A549 (cell line): ENCODE data around the gene GRM4. TPM values are rescaled to one million over a fixed set of nuclear protein-coding genes. Genes with fewer than 3 reads are reported as not detected.

ENCODE experiments used
- ATAC-seq, 2 experiments: fragments of 200-7000 bp in 1 of 2; fragments of >200 bp in 1 of 2; cut with Nextera tagmentation in 1 of 2; cut with Tn5 transposase in 1 of 2; 3 replicates each; pipeline versions ENCODE4 v1.8.0 to v1.9.1; 2018 to 2020; ENCODE audit warnings: mild to moderate bottlenecking in 1 of 2, moderate library complexity in 1 of 2
- CTCF ChIA-PET: fragments of 300-600 bp; sonication (Branson Sonifier 250); formaldehyde crosslinking; extraction: SDS; loops from one replicate; lab custom pipeline; 2021; ENCODE audit warnings: antibody characterized with exemption, inconsistent platforms; lab: Yijun Ruan, JAX
- POLR2A ChIA-PET: fragments of 350-600 bp; formaldehyde crosslinking; extraction: SDS; loops from one replicate; lab custom pipeline; 2021; ENCODE audit warnings: antibody characterized with exemption, inconsistent platforms; lab: Yijun Ruan, JAX
- DNase-seq, 2 experiments: peaks; one replicate each; pipeline versions ENCODE4 v3.0.0 to v3.0.0-alpha.2; 2011 to 2016; ENCODE audit warnings: low read depth in 1 of 2, low spot score in 1 of 2
- FAIRE-seq: peaks from 2 replicates; lab custom pipeline; 2011; peaks lifted over from hg19 to GRCh38; lab: Jason Lieb, UNC
- H3K27ac ChIP-seq, 2 experiments: fragments of >200 bp; sonication (Bioruptor Twin); formaldehyde crosslinking; 3 replicates each; pipeline ENCODE4 v1.5.1; 2016 to 2017
- H3K4me1 ChIP-seq: fragments of >200 bp; sonication (Bioruptor Twin); formaldehyde crosslinking; 3 replicates; pipeline ENCODE4 v1.6.1; 2016
- H3K4me2 ChIP-seq: fragments of >200 bp; sonication (Bioruptor Twin); formaldehyde crosslinking; 3 replicates; pipeline ENCODE4 v1.6.1; 2016
- H3K4me3 ChIP-seq: fragments of >200 bp; sonication (Bioruptor Twin); formaldehyde crosslinking; 3 replicates; pipeline ENCODE4 v1.5.1; 2016
- H3K9me3 ChIP-seq: fragments of >200 bp; sonication (Bioruptor Twin); formaldehyde crosslinking; 3 replicates; pipeline ENCODE4 v1.6.1; 2016
- ESRRA ChIP-seq: fragments of 150-350 bp; IDR thresholded peaks from 2 replicates; pipeline ENCODE4 v1.6.1; 2014; ENCODE audit warnings: mild to moderate bottlenecking, low read length, borderline replicate concordance
- FOXS1 ChIP-seq: fragments of 250-450 bp; sonication (Bioruptor Pico); IDR thresholded peaks from 2 replicates; pipeline ENCODE4 v1.5.0; 2020; ENCODE audit warnings: mild to moderate bottlenecking, moderate library complexity
- GATA3 ChIP-seq: IDR thresholded peaks from 2 replicates; pipeline ENCODE4 v1.6.1; 2012; ENCODE audit warnings: borderline replicate concordance
- HDAC2 ChIP-seq: fragments of 200-600 bp; sonication (generic); IDR thresholded peaks from 2 replicates; pipeline ENCODE4 v1.6.1; 2016
- HEYL ChIP-seq: fragments of 250-450 bp; sonication (Bioruptor Pico); IDR thresholded peaks from 2 replicates; pipeline ENCODE4 v1.8.0; 2021; ENCODE audit warnings: mild to moderate bottlenecking, moderate library complexity
- HOXA7 ChIP-seq: fragments of 250-450 bp; sonication (Bioruptor Pico); IDR thresholded peaks from 2 replicates; pipeline ENCODE4 v1.5.0; 2020; ENCODE audit warnings: mild to moderate bottlenecking, moderate library complexity
- HOXB5 ChIP-seq: fragments of 250-450 bp; sonication (Bioruptor Pico); IDR thresholded peaks from 2 replicates; pipeline ENCODE4 v1.5.0; 2020; ENCODE audit warnings: mild to moderate bottlenecking, moderate library complexity
- KDM1A ChIP-seq: fragments of 200-600 bp; sonication (generic); IDR thresholded peaks from 2 replicates; pipeline ENCODE4 v1.6.1; 2016; ENCODE audit warnings: low read depth, mild to moderate bottlenecking
- MYC ChIP-seq: IDR thresholded peaks from 2 replicates; pipeline ENCODE4 v1.6.1; 2012; ENCODE audit warnings: mild to moderate bottlenecking, inconsistent platforms, low read length, improper control_type of control experiment, borderline replicate concordance
- NFE2L2 ChIP-seq: fragments of 150-350 bp; conservative IDR thresholded peaks from 2 replicates; pipeline ENCODE4 v1.6.1; 2014; ENCODE audit warnings: low read length
- RARB ChIP-seq: fragments of 250-450 bp; sonication (Bioruptor Pico); IDR thresholded peaks from 2 replicates; pipeline ENCODE4 v1.8.0; 2021; ENCODE audit warnings: mild to moderate bottlenecking, moderate library complexity
- SMC3 ChIP-seq: fragments of >200 bp; sonication (Bioruptor Twin); formaldehyde crosslinking; IDR thresholded peaks from 3 replicates; pipeline ENCODE4 v1.6.1; 2018; ENCODE audit warnings: inconsistent platforms
- SREBF2 ChIP-seq: fragments of 450-650 bp; IDR thresholded peaks from 2 replicates; pipeline ENCODE4 v1.6.1; 2014; ENCODE audit warnings: mild to moderate bottlenecking, moderate library complexity
- TP53 ChIP-seq: fragments of 250-450 bp; sonication (Bioruptor Pico); IDR thresholded peaks from 2 replicates; pipeline ENCODE4 v1.5.0; 2021; ENCODE audit warnings: mild to moderate bottlenecking, moderate library complexity
- ZFP36 ChIP-seq: fragments of 450-650 bp; IDR thresholded peaks from 2 replicates; pipeline ENCODE4 v1.6.1; 2014; ENCODE audit warnings: borderline replicate concordance; ENCODE audit not compliant: partially characterized antibody
- WGBS: methylation state at CpG from one replicate; pipeline ENCODE4 v1.1.6; 2017; ENCODE audit errors: missing lambda C conversion rate; 5-methylcytosine and 5-hydroxymethylcytosine counted together
- polyA plus RNA-seq, 4 experiments: library from polyadenylated mRNA; depleted of rRNA in 3 of 4; stranded (reverse); fragments of >200 nt; fragmentation: RNase III in 1 of 4; extraction: RNeasy Plus Mini Kit Qiagen cat#74134 plus additional on column Dnase treatment in 1 of 4; gene quantifications; 2 replicates in 3 of 4; 3 replicates in 1 of 4; pipeline ENCODE4 v1.2.3, GENCODE V29; 2011 to 2017
- TF ChIP-seq, protein P1 (sequence below): fragments of >200 bp; sonication (Bioruptor Twin); formaldehyde crosslinking; IDR thresholded peaks from 3 replicates; pipeline ENCODE4 v1.6.1; 2016
- TF ChIP-seq, protein P2 (sequence below): fragments of 250-450 bp; sonication (Bioruptor Pico); IDR thresholded peaks from 2 replicates; pipeline ENCODE4 v1.5.0; 2020; ENCODE audit warnings: low read depth, mild to moderate bottlenecking, moderate library complexity
- TF ChIP-seq, protein P3 (sequence below): fragments of 250-450 bp; sonication (Bioruptor Pico); IDR thresholded peaks from 2 replicates; pipeline ENCODE4 v1.5.0; 2021; ENCODE audit warnings: mild to moderate bottlenecking, moderate library complexity, borderline replicate concordance
- TF ChIP-seq, protein P4 (sequence below): IDR thresholded peaks from 2 replicates; pipeline ENCODE4 v1.6.1; 2012
- TF ChIP-seq, protein P5 (sequence below): fragments of 150-350 bp; IDR thresholded peaks from 2 replicates; pipeline ENCODE4 v1.6.1; 2014; ENCODE audit warnings: low read depth, mild to moderate bottlenecking, low read length
- TF ChIP-seq, protein P6 (sequence below): fragments of 200-600 bp; sonication (generic); IDR thresholded peaks from 2 replicates; pipeline ENCODE4 v1.6.1; 2016; ENCODE audit warnings: antibody characterized with exemption, mild to moderate bottlenecking, moderate library complexity

The GRM4 gene
- polyA plus RNA-seq, 2 of the 4 experiments (the other 2 are of a cell fraction) = 0.05 TPM

DNA sequence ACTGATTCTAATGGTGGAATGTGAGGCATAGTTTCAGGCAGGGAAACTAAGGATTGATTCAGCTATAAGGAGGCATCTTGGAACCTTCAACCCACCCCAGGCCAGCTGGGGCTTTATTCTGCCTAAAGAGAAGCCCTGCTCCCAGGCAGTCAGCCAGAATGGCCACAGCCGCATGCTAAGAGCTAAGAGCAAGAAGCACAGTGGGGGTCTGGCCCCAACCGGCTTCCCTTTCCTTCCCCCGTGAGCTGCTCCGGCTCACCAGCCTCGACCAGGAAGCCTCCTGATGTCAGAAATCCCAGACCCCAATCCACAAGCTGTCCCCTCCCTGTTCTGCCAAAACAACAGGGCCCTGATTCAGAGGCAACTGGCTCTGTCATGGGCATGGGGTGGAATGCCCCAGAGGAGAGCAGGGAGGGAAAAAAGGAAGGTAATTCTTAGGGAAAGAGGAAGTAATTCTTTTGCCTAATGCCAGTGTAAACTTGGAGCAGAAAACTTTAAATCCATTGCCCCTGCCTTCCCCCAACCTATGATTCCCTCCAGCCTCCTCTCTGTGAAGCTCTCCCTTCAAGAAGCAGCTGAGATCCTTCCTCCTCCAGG is 6.9 kb downstream of the GRM4 start:
- WGBS = 44% methylated on average over 2 of the region's 5 CpGs
- no peak for FAIRE-seq
- no peak for ATAC-seq
- no peak overlapping the region for H3K4me3 ChIP-seq
- H3K9me3 ChIP-seq = no peaks in the 10 kb centered on the region
- CTCF ChIA-PET = interaction anchor here (0.9 kb wide), 1 partner anchor 368 kb away, joined by 3 read pairs; no protein-coding TSS in a partner anchor
- no peak for DNase-seq
- POLR2A ChIA-PET = no interaction called here
- H3K4me1 ChIP-seq = peaks cover 5% of the 10 kb centered on the region; the same call in 1 of the 3 replicates
- TF ChIP-seq HEYL (CRISPR knock-in tag) = no peak
- no peak for TF ChIP-seq GATA3
- no peak for TF ChIP-seq FOXS1
- TF ChIP-seq, protein P1, sequence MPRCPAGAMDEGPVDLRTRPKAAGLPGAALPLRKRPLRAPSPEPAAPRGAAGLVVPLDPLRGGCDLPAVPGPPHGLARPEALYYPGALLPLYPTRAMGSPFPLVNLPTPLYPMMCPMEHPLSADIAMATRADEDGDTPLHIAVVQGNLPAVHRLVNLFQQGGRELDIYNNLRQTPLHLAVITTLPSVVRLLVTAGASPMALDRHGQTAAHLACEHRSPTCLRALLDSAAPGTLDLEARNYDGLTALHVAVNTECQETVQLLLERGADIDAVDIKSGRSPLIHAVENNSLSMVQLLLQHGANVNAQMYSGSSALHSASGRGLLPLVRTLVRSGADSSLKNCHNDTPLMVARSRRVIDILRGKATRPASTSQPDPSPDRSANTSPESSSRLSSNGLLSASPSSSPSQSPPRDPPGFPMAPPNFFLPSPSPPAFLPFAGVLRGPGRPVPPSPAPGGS = no peak
- no peak for TF ChIP-seq HDAC2
- TF ChIP-seq, protein P2, sequence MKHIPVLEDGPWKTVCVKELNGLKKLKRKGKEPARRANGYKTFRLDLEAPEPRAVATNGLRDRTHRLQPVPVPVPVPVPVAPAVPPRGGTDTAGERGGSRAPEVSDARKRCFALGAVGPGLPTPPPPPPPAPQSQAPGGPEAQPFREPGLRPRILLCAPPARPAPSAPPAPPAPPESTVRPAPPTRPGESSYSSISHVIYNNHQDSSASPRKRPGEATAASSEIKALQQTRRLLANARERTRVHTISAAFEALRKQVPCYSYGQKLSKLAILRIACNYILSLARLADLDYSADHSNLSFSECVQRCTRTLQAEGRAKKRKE (CRISPR knock-in tag) = no peak
- TF ChIP-seq, protein P3, sequence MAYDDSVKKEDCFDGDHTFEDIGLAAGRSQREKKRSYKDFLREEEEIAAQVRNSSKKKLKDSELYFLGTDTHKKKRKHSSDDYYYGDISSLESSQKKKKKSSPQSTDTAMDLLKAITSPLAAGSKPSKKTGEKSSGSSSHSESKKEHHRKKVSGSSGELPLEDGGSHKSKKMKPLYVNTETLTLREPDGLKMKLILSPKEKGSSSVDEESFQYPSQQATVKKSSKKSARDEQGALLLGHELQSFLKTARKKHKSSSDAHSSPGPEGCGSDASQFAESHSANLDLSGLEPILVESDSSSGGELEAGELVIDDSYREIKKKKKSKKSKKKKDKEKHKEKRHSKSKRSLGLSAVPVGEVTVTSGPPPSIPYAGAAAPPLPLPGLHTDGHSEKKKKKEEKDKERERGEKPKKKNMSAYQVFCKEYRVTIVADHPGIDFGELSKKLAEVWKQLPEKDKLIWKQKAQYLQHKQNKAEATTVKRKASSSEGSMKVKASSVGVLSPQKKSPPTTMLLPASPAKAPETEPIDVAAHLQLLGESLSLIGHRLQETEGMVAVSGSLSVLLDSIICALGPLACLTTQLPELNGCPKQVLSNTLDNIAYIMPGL (CRISPR knock-in tag) = no peak
- TF ChIP-seq TP53 = no peak
- TF ChIP-seq HOXA7 (CRISPR knock-in tag) = no peak
- no peak for TF ChIP-seq RARB (CRISPR knock-in tag)
- no peak for TF ChIP-seq SMC3
- TF ChIP-seq, protein P4, sequence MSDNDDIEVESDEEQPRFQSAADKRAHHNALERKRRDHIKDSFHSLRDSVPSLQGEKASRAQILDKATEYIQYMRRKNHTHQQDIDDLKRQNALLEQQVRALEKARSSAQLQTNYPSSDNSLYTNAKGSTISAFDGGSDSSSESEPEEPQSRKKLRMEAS = no peak
- TF ChIP-seq, protein P5, sequence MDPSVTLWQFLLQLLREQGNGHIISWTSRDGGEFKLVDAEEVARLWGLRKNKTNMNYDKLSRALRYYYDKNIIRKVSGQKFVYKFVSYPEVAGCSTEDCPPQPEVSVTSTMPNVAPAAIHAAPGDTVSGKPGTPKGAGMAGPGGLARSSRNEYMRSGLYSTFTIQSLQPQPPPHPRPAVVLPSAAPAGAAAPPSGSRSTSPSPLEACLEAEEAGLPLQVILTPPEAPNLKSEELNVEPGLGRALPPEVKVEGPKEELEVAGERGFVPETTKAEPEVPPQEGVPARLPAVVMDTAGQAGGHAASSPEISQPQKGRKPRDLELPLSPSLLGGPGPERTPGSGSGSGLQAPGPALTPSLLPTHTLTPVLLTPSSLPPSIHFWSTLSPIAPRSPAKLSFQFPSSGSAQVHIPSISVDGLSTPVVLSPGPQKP = no peak
- no peak overlapping the region for H3K4me2 ChIP-seq
- H3K27ac ChIP-seq = no peak overlapping the region

DNA sequence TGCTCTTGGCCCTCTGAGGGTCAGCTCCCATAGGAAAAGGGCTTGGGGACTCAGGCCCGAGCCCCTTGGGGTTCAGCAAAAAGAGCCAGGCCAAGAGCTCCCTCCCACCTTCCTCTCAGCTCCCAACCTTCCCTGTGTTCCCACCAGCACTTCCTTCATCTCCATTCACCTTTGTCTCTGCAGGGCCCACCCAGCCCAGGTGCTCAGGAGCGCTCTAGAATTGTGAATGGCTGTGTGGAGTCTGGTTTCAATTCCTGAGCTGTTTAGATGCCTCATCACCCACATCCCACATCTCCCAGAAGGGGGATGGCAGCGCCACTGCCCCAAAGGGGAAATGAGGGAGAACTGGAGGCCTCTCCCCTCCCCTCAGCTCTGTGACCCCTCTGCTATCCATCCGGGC is 7.7 kb downstream of the GRM4 start:
- 19% methylated on average over 3 of the region's 4 CpGs for WGBS
- TF ChIP-seq TP53 = no peak
- no peak for TF ChIP-seq ZFP36
- no peak for TF ChIP-seq KDM1A
- TF ChIP-seq ESRRA = no peak
- TF ChIP-seq HOXA7 (CRISPR knock-in tag) = no peak
- no peak for TF ChIP-seq MYC
- no peak for TF ChIP-seq HEYL (CRISPR knock-in tag)
- no peak for TF ChIP-seq HOXB5 (CRISPR knock-in tag)
- no peak for TF ChIP-seq NFE2L2
- TF ChIP-seq, protein P6, sequence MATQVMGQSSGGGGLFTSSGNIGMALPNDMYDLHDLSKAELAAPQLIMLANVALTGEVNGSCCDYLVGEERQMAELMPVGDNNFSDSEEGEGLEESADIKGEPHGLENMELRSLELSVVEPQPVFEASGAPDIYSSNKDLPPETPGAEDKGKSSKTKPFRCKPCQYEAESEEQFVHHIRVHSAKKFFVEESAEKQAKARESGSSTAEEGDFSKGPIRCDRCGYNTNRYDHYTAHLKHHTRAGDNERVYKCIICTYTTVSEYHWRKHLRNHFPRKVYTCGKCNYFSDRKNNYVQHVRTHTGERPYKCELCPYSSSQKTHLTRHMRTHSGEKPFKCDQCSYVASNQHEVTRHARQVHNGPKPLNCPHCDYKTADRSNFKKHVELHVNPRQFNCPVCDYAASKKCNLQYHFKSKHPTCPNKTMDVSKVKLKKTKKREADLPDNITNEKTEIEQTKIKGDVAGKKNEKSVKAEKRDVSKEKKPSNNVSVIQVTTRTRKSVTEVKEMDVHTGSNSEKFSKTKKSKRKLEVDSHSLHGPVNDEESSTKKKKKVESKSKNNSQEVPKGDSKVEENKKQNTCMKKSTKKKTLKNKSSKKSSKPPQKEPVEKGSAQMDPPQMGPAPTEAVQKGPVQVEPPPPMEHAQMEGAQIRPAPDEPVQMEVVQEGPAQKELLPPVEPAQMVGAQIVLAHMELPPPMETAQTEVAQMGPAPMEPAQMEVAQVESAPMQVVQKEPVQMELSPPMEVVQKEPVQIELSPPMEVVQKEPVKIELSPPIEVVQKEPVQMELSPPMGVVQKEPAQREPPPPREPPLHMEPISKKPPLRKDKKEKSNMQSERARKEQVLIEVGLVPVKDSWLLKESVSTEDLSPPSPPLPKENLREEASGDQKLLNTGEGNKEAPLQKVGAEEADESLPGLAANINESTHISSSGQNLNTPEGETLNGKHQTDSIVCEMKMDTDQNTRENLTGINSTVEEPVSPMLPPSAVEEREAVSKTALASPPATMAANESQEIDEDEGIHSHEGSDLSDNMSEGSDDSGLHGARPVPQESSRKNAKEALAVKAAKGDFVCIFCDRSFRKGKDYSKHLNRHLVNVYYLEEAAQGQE = no peak
- no peak for TF ChIP-seq SREBF2
- no peak for TF ChIP-seq GATA3
- ChIA-PET CTCF (interaction anchor here (0.7 to 1.8 kb wide), 2 partner anchors 16 to 1098 kb away, joined by 3 to 6 read pairs; no protein-coding TSS in a partner anchor), POLR2A (interaction anchor here (0.6 kb wide), 1 partner anchor 149 kb away, joined by 3 read pairs; no protein-coding TSS in a partner anchor)
- no peaks in the 10 kb centered on the region for H3K9me3 ChIP-seq
- no peaks in the 10 kb centered on the region for H3K4me1 ChIP-seq
- H3K27ac ChIP-seq = no peak overlapping the region
- FAIRE-seq = no peak
- no peak for DNase-seq
- H3K4me2 ChIP-seq = no peak overlapping the region
- no peak for ATAC-seq
- H3K4me3 ChIP-seq = no peak overlapping the region
